ENCODE data around the gene LRG1.
"Not testable (repeated sequence)": the region's sequence is repeated elsewhere in the genome, so short reads cannot be mapped to it uniquely, and the experiment has no call there.

DNA sequence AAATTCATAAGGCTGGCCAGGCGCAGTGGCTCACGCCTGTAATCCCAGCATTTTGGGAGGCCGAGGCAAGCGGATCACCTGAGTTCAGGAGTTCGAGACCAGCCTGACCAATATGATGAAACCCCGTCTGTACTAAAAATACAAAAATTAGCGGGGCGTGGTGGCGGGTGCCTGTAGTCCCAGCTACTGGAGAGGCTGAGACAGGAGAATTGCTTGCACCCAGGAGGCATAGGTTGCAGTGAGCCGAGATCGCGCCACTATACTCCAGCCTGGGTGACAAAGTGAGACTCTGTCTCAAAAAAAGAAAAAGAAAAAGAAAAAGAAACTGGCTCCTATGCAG is 1.9 kb upstream of the LRG1 start:
- TF ChIP-seq CTCF (conservative IDR thresholded peaks at IDR 0.05 in 1 of 2, IDR thresholded peaks at IDR 0.05 in 1 of 2; ENCODE audit: extremely low read depth in 1 of 2, insufficient read depth in 1 of 2, low read depth in 1 of 2, low read length in 2 of 2); EZH2 (IDR thresholded peaks at IDR 0.05; ENCODE audit: borderline replicate concordance, low read length): not testable (repeated sequence)

Data from mammary epithelial cell (primary cell).